ENCODE measurements around the gene GDF7.

DNA sequence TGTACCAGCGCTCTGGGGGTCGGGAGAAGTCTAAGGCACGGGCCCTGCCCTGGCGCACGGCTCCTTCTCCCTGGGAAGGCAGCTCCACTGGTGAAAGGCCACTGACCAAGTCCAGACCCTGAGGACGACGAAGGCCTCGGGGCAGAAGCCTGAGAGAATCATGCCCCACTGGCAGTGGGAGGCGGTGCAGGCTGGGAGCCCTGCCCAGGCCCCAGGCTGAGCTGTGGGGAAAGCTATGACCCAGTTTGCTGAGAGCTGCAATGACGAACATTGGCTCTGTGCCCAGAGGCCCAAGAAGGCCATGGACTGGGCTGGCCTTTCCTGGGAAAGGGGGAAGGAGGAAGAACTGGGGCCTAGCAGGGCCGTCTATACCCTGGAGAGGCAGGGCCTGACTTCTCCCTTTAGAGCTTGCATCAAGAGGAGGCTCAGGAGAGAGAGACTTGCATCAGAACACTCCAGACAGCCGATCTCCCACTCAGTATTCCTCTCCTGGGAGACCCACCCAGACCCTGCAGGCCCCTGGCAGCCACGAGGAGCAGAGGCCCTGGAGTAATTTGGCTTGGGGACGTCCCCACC, 49.0 kb upstream of the GDF7 start:
- no peak for TF ChIP-seq EGR1 (IDR thresholded peaks at IDR 0.05)
- no peak for TF ChIP-seq CEBPB (IDR thresholded peaks at IDR 0.05)
- peak; percentile 21; the same call in 1 of the 2 replicates for TF ChIP-seq RAD21 (IDR thresholded peaks at IDR 0.05; ENCODE audit: low read depth)
- TF ChIP-seq, protein P1, sequence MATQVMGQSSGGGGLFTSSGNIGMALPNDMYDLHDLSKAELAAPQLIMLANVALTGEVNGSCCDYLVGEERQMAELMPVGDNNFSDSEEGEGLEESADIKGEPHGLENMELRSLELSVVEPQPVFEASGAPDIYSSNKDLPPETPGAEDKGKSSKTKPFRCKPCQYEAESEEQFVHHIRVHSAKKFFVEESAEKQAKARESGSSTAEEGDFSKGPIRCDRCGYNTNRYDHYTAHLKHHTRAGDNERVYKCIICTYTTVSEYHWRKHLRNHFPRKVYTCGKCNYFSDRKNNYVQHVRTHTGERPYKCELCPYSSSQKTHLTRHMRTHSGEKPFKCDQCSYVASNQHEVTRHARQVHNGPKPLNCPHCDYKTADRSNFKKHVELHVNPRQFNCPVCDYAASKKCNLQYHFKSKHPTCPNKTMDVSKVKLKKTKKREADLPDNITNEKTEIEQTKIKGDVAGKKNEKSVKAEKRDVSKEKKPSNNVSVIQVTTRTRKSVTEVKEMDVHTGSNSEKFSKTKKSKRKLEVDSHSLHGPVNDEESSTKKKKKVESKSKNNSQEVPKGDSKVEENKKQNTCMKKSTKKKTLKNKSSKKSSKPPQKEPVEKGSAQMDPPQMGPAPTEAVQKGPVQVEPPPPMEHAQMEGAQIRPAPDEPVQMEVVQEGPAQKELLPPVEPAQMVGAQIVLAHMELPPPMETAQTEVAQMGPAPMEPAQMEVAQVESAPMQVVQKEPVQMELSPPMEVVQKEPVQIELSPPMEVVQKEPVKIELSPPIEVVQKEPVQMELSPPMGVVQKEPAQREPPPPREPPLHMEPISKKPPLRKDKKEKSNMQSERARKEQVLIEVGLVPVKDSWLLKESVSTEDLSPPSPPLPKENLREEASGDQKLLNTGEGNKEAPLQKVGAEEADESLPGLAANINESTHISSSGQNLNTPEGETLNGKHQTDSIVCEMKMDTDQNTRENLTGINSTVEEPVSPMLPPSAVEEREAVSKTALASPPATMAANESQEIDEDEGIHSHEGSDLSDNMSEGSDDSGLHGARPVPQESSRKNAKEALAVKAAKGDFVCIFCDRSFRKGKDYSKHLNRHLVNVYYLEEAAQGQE (IDR thresholded peaks at IDR 0.05; ENCODE audit: low read depth) = no peak
- TF ChIP-seq EP300 (IDR thresholded peaks at IDR 0.05; ENCODE audit: borderline replicate concordance) = no peak

All from Ishikawa (cell line).